HL-60 (cell line): ENCODE measurements around the gene ASGR1.

Experiments used
- SPI1 ChIP-seq: IDR thresholded peaks from 2 replicates; pipeline ENCODE4 v1.6.1; 2012; ENCODE audit warnings: low read depth, mild to moderate bottlenecking, borderline replicate concordance
- TF ChIP-seq, protein P1 (sequence below): IDR thresholded peaks from one replicate; pipeline ENCODE4 v1.5.1; 2011; ENCODE audit warnings: low read length, control low read depth, inconsistent platforms; ENCODE audit not compliant: insufficient read depth

DNA sequence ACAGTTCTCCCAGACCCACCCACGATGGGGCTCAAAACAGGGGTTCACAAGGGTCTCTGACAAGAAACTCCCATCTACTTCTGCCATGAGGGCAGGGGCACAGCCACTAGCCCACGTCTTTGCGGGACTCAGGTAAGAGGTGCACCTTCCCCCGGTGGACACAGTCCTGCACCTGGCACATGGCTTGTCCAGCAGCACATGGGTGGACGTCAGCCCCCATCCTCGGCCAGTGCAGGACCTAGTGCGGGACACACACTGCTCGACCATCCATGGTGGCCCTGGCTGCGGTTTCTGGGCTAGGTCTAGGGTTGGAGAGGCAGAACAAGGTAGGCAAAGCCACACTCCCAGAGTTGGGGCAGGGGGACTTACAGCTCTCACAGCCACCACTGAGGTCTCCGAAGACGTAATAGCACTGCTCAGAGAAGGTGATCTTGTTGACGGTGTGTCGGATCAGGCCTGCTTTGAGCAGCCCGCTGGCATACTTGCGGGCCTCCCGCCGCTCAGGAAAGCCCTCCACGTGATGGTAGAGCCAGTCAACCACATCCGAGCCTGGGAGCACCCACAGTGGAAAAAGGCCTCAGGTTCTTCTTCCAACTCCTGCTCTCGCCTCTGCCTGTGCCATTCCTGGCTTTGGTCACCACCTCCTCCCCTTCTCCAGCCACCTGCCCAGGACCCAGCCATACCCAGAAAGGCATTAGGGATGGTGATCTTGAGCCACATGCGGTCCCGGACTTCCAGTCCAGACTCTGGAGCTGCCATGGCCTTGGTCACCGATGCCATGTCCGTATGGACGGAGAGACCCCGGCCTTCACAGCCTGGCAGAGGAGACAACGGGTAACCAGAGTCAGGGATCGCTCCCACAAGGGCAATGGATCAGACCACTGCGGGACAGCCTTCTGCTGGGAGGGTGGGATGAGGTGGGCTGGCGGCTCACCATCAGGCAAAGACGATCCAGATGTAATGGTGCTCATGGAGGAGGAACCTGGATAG, 47.8 kb upstream of the ASGR1 start:
- no peak for TF ChIP-seq SPI1
- TF ChIP-seq, protein P1, sequence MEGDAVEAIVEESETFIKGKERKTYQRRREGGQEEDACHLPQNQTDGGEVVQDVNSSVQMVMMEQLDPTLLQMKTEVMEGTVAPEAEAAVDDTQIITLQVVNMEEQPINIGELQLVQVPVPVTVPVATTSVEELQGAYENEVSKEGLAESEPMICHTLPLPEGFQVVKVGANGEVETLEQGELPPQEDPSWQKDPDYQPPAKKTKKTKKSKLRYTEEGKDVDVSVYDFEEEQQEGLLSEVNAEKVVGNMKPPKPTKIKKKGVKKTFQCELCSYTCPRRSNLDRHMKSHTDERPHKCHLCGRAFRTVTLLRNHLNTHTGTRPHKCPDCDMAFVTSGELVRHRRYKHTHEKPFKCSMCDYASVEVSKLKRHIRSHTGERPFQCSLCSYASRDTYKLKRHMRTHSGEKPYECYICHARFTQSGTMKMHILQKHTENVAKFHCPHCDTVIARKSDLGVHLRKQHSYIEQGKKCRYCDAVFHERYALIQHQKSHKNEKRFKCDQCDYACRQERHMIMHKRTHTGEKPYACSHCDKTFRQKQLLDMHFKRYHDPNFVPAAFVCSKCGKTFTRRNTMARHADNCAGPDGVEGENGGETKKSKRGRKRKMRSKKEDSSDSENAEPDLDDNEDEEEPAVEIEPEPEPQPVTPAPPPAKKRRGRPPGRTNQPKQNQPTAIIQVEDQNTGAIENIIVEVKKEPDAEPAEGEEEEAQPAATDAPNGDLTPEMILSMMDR, result no peak
